Measurements from ENCODE around the gene TNFAIP3.
"Not testable (repeated sequence)": the region's sequence is repeated elsewhere in the genome, so short reads cannot be mapped to it uniquely, and the experiment has no call there.

The TNFAIP3 gene

DNA sequence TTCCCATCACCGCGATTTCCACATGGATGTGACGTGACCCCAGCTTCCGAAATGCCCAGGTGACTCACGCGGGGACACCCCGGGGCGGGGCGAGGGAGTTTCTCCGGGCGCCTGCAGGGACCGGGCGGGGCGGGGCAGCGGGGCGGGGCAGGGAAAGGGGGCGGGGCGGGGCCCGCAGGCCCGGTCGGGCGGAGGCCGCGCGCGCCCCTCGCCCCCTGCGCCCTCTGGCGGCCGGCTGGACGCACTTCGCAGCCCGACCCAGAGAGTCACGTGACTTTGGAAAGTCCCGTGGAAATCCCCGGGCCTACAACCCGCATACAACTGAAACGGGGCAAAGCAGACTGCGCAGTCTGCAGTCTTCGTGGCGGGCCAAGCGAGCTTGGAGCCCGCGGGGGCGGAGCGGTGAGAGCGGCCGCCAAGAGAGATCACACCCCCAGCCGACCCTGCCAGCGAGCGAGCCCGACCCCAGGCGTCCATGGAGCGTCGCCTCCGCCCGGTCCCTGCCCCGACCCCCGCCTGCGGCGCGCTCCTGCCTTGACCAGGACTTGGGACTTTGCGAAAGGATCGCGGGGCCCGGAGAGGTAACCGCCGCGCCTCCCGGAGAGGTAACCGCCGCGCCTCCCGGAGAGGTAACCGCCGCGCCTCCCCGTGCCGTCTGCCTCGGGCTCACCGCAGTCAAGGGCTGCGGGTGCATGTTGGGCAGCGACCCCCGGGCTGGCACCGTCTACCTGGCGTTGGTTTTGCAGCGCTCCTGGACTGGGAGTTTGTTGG is at the start of gene TNFAIP3:
Gene TNFAIP3 (plus strand): TSS at position 346 of the 771 bp plus-strand sequence. CDS start 3,969 bp downstream, outside the sequence.
- peak; percentile 90 to 100 (median 93) for DNase-seq

- no peak for DNase-seq
Observed at GRCh38 chr6:137818440-137818839, 48.6 kb upstream of the TNFAIP3 start.

GRCh38 chr6:137819740-137820139 is 47.3 kb upstream of the TNFAIP3 start:
- no peak for DNase-seq

GRCh38 chr6:137820425-137820824 is 46.6 kb upstream of the TNFAIP3 start:
- no peak for DNase-seq

GRCh38 chr6:137820952-137821351 is 46.1 kb upstream of the TNFAIP3 start:
- no peak for DNase-seq

DNA sequence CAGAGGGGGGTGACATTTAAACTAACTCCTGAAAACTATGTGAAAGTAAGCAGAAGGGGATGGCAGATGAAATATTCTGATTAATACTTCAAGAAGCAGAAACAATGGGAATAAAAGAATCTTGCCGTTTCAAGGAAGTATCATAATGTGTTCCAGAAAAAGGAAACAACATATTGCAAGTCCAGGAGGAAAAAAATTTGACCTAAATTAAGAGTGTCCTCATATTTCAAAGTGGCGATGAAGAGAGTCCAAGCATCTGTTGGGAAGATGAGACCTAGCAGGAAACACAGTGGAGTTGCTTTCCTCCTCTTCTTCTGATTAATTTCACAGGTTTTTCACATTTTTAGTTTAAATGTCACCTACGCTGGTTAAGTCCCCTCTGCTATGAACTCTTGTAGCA is 45.6 kb upstream of the TNFAIP3 start:
- DNase-seq = no peak

DNA sequence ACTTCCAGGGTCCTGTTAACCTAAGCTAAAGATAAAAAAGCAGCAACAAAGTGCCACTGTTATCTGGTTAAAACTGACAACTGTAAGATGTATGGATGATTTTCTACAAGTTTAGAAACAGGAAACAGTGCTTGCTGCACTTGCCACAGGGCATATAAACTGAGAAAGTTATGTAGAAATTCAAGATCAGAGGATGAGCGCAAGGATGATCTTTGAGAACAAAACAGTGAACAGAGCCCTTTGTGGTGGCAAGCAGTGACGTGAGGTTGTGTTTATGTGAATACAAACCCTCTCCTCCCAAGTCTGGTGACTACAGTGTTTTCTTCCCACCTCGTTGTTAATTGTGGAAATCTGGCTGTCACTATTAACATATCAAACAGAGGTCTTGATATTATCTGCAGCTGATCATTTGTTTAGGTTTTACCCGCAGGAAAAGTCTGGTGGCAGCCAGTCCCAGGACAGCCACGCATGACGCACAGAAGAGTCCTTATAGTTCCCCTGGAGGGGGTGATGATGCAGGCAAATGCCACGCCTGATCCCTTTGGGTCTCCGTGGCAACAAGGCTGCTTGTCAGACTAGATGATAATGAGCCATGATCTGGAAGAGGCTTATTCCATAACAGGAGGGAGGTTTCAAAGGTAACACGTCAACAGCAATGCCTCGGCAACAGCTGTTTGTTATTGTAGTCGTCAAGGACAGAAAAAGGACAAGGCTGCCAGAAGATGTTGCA is 43.1 kb upstream of the TNFAIP3 start:
- DNase-seq = peak in 3 of 4 experiments; percentile 13 to 30 (median 17)

DNA sequence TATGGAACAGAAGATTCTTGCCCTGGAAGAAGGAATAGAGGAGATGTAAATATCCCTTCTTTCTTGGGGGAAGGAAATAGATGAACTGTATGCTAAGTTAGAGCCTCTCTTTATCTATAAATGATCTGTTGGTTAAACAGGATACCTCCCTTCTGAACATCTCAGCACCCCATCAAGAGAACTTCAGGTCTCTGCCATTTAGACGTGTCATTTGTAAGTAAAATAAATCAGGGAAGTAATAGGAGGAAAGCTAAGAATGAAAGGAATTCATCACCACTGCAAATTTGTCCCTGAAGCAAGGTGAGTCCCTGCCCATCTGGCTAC is 42.5 kb upstream of the TNFAIP3 start:
- DNase-seq = no peak

GRCh38 chr6:137824896-137825295 is 42.2 kb upstream of the TNFAIP3 start:
- DNase-seq = no peak

GRCh38 chr6:137827411-137827940 is 39.6 kb upstream of the TNFAIP3 start:
- DNase-seq = no peak

GRCh38 chr6:137827977-137828810 is 38.9 kb upstream of the TNFAIP3 start:
- peak in 1 of 4 experiments; percentile 13 for DNase-seq

DNA sequence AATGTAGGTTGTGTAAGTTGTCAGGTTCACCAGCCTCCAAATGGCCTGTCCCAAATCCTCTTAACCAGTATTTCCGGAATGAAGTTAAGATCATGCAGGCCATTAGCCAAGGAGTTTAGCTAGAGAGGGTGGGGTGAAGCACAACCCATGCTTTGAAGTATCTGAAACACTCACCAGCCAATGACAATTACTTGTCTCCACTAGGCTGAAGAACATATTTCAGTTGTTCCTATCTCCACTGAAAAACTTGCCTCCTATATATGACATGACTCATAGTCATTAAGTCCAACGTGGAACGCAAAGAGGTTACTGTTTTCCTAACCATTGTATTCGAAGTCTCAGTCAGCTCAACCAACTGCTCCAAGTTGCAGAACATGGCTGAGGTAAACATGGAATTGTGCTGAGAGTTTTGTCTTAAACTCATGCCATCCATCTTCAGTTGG is 37.4 kb upstream of the TNFAIP3 start:
- DNase-seq = no peak

GRCh38 chr6:137830511-137830911 is 36.5 kb upstream of the TNFAIP3 start:
- DNase-seq = no peak

GRCh38 chr6:137832110-137832509 is 34.9 kb upstream of the TNFAIP3 start:
- DNase-seq = no peak

- no peak for DNase-seq
Observed at GRCh38 chr6:137834508-137834907, 32.6 kb upstream of the TNFAIP3 start.

DNA sequence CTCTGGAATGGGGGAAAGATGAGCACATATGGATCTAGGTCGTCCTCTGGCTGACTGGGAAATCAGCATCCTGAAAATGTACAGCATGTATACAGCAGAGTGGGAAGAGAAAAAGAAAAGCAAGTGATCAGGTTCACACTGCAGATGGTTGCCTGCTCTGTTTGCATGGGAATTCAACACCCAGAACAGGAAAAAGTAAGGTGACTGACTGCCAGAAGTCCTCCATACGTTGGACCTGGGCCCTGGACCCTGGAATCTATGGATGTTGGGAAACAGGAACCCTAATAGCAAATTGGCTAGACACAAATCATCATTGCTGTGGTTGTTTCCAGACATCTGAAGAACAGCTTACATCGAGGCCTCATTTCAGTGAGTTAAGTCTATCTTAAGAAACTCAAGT is 30.3 kb upstream of the TNFAIP3 start:
- no peak for DNase-seq

DNA sequence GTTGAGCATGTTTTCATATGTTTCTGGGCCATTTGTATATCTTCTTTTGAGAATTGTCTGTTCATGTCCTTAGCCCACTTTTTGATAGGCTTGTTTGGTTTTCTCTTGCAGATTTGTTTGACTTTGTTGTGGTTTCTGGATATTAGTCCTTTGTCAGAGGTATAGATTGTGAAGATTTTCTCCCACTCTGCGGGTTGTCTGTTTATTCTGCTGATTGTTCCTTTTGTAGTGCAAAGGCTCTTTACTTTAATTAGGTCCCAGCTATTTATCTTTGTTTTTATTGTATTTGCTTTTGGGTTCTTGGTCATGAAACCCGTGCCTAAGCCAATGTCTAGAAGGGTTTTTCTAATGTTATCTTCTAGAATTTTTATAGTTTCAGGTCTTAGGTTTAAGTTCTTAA is 29.0 kb upstream of the TNFAIP3 start:
- DNase-seq = not testable (repeated sequence)

DNA sequence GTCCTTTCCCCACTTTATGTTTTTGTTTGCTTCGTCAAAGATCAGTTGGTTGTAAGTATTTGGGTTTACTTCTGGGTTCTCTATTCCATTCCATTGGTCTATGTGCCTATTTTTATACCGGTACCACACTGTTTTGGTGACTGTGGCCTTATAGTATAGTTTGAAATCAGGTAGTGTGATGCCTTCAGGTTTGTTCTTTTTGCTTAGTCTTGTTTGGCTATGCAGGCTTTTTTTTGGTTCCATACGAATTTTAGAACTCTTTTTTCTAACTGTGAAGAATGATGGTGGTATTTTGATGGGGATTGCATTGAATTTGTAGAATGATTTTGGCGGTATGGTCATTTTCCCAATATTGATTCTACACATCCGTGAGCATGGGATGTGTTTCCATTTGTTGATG is 28.5 kb upstream of the TNFAIP3 start:
- not testable (repeated sequence) for DNase-seq

DNA sequence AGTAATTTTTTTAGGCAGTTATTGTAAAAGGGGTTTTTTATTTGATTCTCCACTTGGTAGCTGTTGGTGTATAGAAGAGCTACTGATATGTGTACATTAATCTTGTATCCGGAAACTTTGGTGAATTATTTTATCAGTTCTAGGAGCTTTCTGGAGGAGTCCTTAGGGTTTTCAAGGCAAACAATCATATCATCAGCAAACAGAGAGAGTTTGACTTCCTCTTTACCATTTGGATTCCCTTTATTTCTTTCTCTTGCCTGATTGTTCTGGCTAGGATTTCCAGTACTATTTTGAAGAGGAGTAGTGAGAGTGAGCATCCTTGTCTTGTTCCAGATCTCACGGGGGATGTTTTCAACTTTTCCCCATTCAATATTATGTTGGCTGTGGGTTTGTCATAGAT is 28.0 kb upstream of the TNFAIP3 start:
- DNase-seq = no peak

GRCh38 chr6:137840252-137840651 is 26.8 kb upstream of the TNFAIP3 start:
- no peak for DNase-seq

DNA sequence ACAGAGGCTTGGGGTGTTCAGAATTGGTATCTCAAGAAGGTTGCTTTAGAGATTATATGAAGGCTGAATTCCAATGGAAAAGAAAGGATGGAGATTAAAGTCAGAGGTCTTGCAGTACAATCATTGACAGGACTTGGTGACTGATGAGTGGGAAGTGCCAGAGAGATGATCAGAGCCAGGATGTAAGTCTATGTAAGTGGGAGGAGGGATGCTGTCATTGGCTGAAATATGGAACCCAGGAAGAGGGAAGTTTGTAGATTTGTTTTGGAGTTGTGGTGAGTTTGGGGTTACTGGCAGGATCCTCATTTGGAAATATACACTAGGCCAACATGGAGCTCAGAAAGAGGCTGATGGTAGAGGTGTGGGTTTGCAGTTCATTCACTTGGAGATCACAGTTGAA is 23.8 kb upstream of the TNFAIP3 start:
- DNase-seq = no peak

GRCh38 chr6:137844327-137844726 is 22.7 kb upstream of the TNFAIP3 start:
- DNase-seq = not testable (repeated sequence)

GRCh38 chr6:137844773-137845172 is 22.3 kb upstream of the TNFAIP3 start:
- not testable (repeated sequence) for DNase-seq
